Germinal center (tissue), 1 donor: ENCODE measurements around the gene ARPC1B.
A peak's percentile ranks its signal among the peaks of the same experiment; 100 is the strongest.
"Not testable (repeated sequence)": the region's sequence is repeated elsewhere in the genome, so short reads cannot be mapped to it uniquely, and the experiment has no call there.

Experiments
- DNase-seq: peaks from one replicate; pipeline ENCODE4 v3.0.0; 2012; ENCODE audit warnings: mixed read lengths, low spot score

Gene ARPC1B

DNA sequence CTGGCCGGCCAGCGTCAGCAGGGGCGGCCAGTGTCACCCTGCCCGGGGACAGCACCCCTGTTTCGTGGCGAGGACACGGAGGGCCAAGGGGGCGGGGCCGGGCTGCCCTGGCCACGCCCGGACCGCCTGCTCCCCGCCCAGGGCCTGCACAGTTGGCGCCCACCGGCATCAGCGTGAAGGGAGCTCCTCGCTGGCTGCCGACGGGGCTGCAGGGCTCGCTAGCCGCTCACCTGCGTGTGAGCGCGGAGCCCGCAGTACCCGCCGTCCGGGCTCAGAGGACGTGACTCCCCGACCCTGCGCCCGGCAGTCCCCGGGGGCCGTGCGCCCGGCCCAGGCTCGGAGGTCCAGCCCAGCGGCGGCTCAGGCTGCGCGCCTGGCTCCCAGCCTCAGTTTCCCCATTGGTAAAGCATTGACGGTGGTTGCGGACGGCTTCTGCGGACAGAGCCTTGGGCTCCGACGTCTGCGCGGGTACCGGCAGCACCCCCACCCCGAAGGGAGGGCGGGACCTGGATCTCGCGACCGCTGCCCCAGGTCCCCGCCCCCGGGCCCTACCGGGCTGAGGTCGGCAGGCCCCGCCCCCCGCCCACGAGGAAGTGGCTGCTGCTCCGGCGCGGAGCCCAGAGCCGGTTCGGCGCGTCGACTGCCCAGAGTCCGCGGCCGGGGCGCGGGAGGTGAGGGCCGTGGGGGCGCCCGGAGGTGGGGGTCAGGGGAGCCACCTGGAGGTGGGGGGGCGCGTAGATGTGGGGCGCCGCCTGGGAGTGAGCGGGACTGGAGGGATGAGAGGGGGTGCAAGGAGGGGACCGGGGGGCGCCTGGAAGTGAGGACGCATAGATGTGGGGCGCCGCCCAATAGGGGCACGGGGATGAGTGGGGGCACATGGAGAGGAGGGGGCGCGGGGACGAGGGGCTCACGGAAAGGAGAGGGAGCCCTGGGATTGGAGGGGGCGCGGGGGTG lies at the start of gene ARPC1B:
ARPC1B (plus strand) TSS at position 620 of the 954 bp plus-strand sequence. CDS start 10,985 bp downstream, outside the sequence.
- DNase-seq, result peak; percentile 95

DNA sequence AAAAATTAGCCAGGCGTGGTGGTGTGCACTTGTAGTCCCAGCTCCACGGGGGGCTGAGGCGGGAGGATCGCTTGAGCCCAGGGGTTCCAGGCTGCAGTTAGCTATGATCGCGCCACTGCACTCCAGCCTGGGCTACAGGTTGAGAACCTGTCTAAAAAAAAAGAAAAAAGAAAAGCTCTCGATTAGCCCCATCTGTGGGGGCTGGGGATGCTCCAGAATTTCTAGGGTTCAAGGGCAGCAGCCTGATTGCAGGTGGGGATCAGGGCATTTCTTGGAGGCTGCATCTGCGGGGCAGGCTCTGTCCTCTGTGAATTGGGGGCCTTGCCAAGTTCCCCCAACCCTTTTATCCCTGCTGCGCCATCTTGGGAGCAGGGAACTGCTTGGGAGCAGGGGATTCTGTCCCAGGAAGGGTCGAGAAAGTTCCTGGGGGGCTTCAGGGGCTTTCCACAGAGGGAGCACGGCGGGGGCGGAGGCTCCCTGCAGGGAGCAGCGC lies 49.5 kb upstream of the ARPC1B start:
- no peak for DNase-seq

DNA sequence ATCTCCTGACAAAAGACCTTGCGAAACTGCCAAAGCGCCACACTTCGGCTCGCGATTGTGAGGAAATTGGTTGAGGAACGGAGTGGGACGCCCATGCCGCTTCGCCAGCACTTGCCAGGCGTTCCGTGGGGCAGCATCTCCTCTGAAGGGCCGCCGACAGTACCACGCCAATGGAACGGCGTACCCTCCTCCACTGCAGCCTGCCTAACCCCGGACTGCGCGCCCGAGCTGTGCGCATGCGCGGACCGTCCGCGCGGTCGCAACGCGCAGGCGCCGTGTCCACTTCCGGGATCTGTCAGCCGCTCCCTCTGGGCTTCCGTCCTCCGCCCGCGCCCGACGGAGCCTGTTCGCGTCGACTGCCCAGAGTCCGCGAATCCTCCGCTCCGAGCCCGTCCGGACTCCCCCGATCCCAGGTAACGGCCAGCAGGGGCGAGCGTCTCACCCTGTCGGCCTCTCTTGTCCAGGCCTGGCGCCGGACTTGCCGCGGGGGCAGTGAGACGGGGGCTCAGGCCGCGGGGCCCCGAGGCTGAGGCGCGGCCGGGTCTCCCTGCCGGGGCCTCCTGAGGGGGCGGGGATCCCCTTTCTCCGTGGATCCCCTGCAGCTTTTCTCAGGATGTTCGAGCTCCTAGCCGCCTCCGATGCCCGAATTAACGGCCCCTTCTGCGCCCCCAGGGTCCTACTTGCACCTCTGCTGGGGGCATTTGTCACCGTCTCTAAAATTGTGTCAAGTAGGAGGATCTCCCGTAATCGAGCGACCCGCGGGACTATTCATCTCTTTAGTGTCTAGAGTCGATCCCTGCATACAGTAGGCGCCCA lies 48.7 kb upstream of the ARPC1B start, which contains the start of gene ARPC1A:
ARPC1A (plus strand) TSS at position 307 of the 816 bp plus-strand sequence. CDS start 7,456 bp downstream, outside the sequence.
- peak; percentile 96 for DNase-seq

DNA sequence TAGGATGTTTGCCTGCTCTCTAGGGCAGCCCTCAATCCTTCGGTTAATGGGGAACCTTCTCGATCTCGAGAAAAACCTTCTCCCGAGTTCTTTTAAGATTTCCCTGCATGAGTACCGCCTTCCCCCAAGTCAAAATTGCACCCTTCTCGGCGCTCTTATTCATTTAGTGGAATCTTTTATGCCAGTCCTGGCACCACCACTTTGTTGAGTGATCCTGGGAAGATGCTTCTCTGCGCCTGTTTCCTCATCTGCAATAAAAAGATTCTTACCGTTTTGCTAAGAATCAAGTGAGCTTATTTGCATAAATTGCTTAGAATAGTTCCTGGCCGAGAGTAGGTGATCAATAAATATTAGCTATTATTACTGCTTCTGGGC lies 48.1 kb upstream of the ARPC1B start:
- DNase-seq, result no peak

- DNase-seq, result not testable (repeated sequence)
These were observed 44.1 kb upstream of the ARPC1B start for GRCh38 chr7:99330314-99330961.

- DNase-seq, result no peak
These were observed 43.5 kb upstream of the ARPC1B start for GRCh38 chr7:99331002-99331401.

GRCh38 chr7:99339595-99339994 lies 34.9 kb upstream of the ARPC1B start:
- no peak for DNase-seq

GRCh38 chr7:99340659-99341058 lies 33.9 kb upstream of the ARPC1B start:
- no peak for DNase-seq

- DNase-seq, result no peak
These were observed 30.4 kb upstream of the ARPC1B start for GRCh38 chr7:99344061-99344647.

- DNase-seq, result not testable (repeated sequence)
These were observed 23.9 kb upstream of the ARPC1B start for GRCh38 chr7:99350641-99351040.

GRCh38 chr7:99352247-99352646 lies 22.3 kb upstream of the ARPC1B start:
- DNase-seq, result no peak

DNA sequence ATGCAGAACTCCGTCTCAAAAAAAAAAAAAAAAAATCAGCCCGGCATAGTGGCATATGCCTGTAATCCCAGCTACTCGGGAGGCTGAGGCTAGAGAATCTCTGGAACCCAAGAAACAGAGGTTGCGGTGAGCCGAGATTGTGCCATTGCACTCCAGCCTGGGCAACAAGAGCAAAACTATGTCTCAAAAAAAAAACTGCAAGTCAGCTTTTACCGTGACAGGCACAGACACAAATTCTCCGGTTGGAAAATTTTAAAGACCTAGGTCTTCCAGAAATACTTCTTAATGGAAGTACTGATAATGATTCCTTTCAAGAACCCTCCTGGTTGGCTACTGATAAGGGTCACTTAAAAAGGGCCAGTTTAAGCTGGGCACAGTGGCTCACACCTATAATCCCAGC lies 19.4 kb upstream of the ARPC1B start:
- DNase-seq, result no peak

GRCh38 chr7:99357701-99358490 lies 16.6 kb upstream of the ARPC1B start:
- DNase-seq, result no peak

- DNase-seq, result not testable (repeated sequence)
These were observed 16.0 kb upstream of the ARPC1B start for GRCh38 chr7:99358521-99358920.

GRCh38 chr7:99359465-99360154 lies 14.9 kb upstream of the ARPC1B start:
- DNase-seq, result no peak

DNA sequence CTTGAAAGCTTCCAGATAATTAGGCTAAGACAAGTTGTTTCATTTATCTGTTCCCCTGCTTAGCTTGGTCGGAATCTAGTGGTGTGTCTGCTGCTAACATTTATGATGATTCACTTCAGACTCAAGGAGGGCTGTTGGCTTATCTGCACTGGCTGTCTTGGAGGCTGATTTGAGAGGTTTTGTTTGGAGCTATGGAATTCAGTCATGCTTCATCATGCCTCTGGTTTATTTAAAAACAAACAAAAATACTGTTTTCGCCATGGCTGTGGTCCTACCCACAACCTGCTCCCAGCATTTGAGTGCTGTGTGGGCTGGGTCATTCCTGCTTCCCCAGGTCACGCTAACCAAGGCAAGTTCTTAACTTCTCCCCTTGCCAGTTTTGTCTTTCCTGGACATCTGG lies 11.7 kb upstream of the ARPC1B start:
- no peak for DNase-seq

DNA sequence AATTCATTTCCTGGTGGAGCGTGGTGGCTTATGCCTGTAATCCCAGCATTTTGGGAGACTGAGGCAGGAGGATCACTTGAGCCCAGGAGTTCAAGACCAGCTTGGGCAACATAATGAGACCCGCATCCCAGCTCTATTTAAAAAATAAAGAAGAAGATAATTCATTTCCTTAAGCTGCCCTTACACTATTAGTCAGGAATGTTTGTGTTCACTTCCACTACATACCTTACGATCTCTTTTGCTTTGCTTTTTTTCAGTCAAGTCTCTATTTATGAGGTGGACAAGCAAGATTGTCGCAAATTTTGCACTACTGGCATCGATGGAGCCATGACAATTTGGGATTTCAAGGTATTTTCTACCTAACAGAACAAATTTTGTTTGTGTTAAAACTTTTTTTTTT lies 11.2 kb upstream of the ARPC1B start:
- DNase-seq, result no peak

DNA sequence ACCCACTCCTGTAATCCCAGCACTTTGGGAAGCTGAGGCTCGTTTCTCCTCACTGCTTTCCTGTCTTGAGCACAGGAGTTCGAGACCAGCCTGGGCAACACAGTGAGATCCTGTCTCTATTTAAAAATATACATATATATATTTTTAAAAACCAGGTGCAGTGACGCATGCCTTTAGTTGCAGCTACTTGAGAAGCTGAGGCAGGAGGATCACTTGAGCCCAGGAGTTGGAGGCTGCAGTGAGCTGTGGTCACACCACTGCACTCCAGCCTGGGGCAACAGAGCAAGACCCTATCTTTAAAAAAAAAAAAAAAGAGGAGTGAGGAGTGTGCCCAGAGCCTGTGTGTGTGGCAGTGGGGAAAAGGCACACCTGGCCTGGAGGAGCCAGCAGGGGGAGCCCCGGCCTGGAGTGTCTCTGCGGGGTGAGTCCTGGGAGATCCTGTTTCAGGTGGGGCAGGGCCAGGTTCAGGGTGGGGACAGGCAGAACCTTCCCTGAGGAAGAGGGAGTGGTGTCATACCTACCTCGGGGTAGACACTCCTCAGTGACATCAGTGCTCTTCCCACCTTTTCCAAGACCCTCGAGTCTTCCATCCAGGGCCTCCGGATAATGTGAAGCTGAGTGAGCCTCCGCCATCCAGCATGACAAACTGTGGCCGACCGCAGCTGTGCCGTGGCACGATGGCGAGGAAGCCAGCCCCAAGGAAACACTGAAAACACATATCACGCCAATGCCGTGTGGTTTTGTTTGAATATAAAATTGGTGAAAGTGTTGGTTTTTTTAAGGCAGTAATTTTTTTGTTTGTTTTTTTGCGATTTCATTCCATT lies 9.0 kb upstream of the ARPC1B start:
- DNase-seq, result peak; percentile 78

DNA sequence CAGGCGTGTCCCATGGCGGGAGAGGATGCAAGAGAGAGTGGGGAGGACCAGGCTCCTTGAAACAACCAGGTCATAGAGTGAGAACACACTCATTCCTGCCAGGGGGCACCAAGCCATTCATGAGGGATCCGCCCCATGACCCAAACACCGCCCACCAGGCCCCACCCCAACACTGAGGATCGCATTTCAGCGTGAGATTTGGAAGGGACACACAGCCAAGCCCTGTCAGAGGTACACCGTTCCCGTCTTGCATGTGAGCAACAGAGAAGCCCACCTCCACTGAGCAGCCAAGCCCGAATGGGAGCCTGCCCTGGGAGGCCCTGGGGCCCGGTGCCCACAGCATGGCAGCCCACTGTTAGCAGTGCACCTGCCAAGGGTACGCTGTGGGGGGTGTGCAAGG lies 7.9 kb upstream of the ARPC1B start:
- no peak for DNase-seq
